Measurements from ENCODE around the gene OR51B5.

DNA sequence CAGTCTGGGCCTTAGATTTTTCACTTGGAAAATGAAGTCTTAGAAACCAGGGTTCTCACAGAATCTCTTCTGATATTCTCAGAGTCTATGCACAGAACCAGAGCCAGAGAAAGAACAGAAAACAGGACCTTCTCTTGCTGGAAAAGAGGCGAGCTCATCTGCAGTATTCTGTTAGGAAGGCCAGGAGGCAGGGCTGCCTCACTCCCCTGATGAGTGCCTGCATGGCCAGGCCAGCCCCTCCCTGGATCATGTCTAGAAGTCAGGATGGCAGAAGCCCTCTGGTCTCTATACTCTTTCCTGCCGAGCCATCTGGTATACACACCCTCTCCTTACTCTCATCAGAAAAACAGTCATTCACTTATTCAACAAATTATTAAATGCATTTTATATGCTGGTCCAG lies 41.0 kb upstream of the OR51B5 start:
- no peak for TF ChIP-seq POLR2AphosphoS5 (IDR thresholded peaks at IDR 0.05; ENCODE audit: borderline replicate concordance, low read depth, low read length)
- no peak for TF ChIP-seq EZH2 (IDR thresholded peaks at IDR 0.05)
